Ishikawa (cell line): ENCODE measurements around the gene SLX9.

Source experiments
- CREB1 ChIP-seq: IDR thresholded peaks from 2 replicates; pipeline ENCODE4 v1.6.1; 2012; ENCODE audit warnings: low read depth
- EGR1 ChIP-seq: IDR thresholded peaks from 2 replicates; pipeline ENCODE4 v1.6.1; 2012
- EP300 ChIP-seq: IDR thresholded peaks from 2 replicates; pipeline ENCODE4 v1.6.1; 2012; ENCODE audit warnings: borderline replicate concordance
- FOXM1 ChIP-seq: IDR thresholded peaks from 2 replicates; pipeline ENCODE4 v1.6.1; 2012; ENCODE audit warnings: low read depth, borderline replicate concordance
- MAX ChIP-seq: IDR thresholded peaks from 2 replicates; pipeline ENCODE4 v1.6.1; 2012
- NFIC ChIP-seq: IDR thresholded peaks from 2 replicates; pipeline ENCODE4 v1.6.1; 2012
- RAD21 ChIP-seq: IDR thresholded peaks from 2 replicates; pipeline ENCODE4 v1.6.1; 2012; ENCODE audit warnings: low read depth
- REST ChIP-seq: IDR thresholded peaks from 2 replicates; pipeline ENCODE4 v1.6.1; 2012; ENCODE audit warnings: low read depth, mild to moderate bottlenecking
- TAF1 ChIP-seq: IDR thresholded peaks from 2 replicates; pipeline ENCODE4 v1.6.1; 2012; ENCODE audit warnings: low read depth, mild to moderate bottlenecking
- TCF12 ChIP-seq: IDR thresholded peaks from 2 replicates; pipeline ENCODE4 v1.6.1; 2012; ENCODE audit warnings: low read depth
- TEAD4 ChIP-seq: IDR thresholded peaks from 2 replicates; pipeline ENCODE4 v1.6.1; 2012
- USF1 ChIP-seq: IDR thresholded peaks from 2 replicates; pipeline ENCODE4 v1.6.1; 2012
- YY1 ChIP-seq: IDR thresholded peaks from 2 replicates; pipeline ENCODE4 v1.6.1; 2012; ENCODE audit warnings: low read depth

- TF ChIP-seq MAX, result no peak
- TF ChIP-seq RAD21, result no peak
- TF ChIP-seq REST, result no peak
- TF ChIP-seq TCF12, result no peak
- TF ChIP-seq USF1, result no peak
- no peak for TF ChIP-seq YY1
- no peak for TF ChIP-seq EP300
- no peak for TF ChIP-seq TAF1
- TF ChIP-seq CREB1, result no peak
- TF ChIP-seq TEAD4, result no peak
- no peak for TF ChIP-seq EGR1
- TF ChIP-seq FOXM1, result no peak
- no peak for TF ChIP-seq NFIC
Measured at GRCh38 chr21:44948426-44949120, 8.7 kb downstream of the SLX9 start.
